SK-N-SH treated with all-trans-retinoic acid at 6 μM for 48 hours (cell line): ENCODE data around the gene NR2E3.

Experiments
- ATAC-seq: fragments of 200-7000 bp; cut with Tn5 transposase; 3 replicates; pipeline ENCODE4 v1.9.1; 2020; ENCODE audit warnings: mild to moderate bottlenecking, moderate library complexity
- ARNTL ChIP-seq: fragments of 450-650 bp; formaldehyde crosslinking; IDR thresholded peaks from 2 replicates; pipeline ENCODE4 v1.5.0; 2020; ENCODE audit warnings: low read depth, mild to moderate bottlenecking, moderate library complexity, borderline replicate concordance
- BACH2 ChIP-seq: fragments of 250-450 bp; sonication (Bioruptor Pico); IDR thresholded peaks from 2 replicates; pipeline ENCODE4 v1.9.0; 2021; ENCODE audit warnings: mild to moderate bottlenecking, borderline replicate concordance
- CREB5 ChIP-seq: fragments of 250-450 bp; sonication (Bioruptor Pico); IDR thresholded peaks from 2 replicates; pipeline ENCODE4 v1.5.1; 2020; ENCODE audit warnings: low read depth, mild to moderate bottlenecking, moderate library complexity
- CSDC2 ChIP-seq: fragments of 250-450 bp; sonication (Bioruptor Pico); IDR thresholded peaks from 2 replicates; pipeline ENCODE4 v1.5.0; 2020; ENCODE audit warnings: mild to moderate bottlenecking, moderate library complexity
- ESRRG ChIP-seq: fragments of 250-450 bp; sonication (Bioruptor Pico); IDR thresholded peaks from 2 replicates; pipeline ENCODE4 v1.6.1; 2021; ENCODE audit warnings: mild to moderate bottlenecking
- GLIS3 ChIP-seq: fragments of 250-450 bp; sonication (Bioruptor Pico); IDR thresholded peaks from 2 replicates; pipeline ENCODE4 v1.5.0; 2020; ENCODE audit warnings: mild to moderate bottlenecking, moderate library complexity
- ISL1 ChIP-seq: fragments of 250-450 bp; sonication (Bioruptor Pico); IDR thresholded peaks from 2 replicates; pipeline ENCODE4 v2.1.2; 2022; ENCODE audit warnings: mild to moderate bottlenecking, moderate library complexity
- OSR1 ChIP-seq: fragments of 250-450 bp; sonication (Bioruptor Pico); IDR thresholded peaks from 2 replicates; pipeline ENCODE4 v1.8.0; 2022; ENCODE audit warnings: moderate library complexity, mild to moderate bottlenecking, inconsistent platforms
- PATZ1 ChIP-seq: fragments of 250-450 bp; sonication (Bioruptor Pico); IDR thresholded peaks from 2 replicates; pipeline ENCODE4 v1.8.0; 2020; ENCODE audit warnings: mild to moderate bottlenecking, moderate library complexity, borderline replicate concordance
- PPARA ChIP-seq: fragments of 250-450 bp; sonication (Bioruptor Pico); IDR thresholded peaks from 2 replicates; pipeline ENCODE4 v1.5.0; 2020; ENCODE audit warnings: mild to moderate bottlenecking, borderline replicate concordance
- RARB ChIP-seq: fragments of 250-450 bp; sonication (Bioruptor Pico); IDR thresholded peaks from 2 replicates; pipeline ENCODE4 v1.8.0; 2021; ENCODE audit warnings: mild to moderate bottlenecking, moderate library complexity
- SNAI2 ChIP-seq: fragments of 250-450 bp; sonication (Bioruptor Pico); IDR thresholded peaks from 2 replicates; pipeline ENCODE4 v1.5.0; 2020; ENCODE audit warnings: mild to moderate bottlenecking, moderate library complexity
- TCF4 ChIP-seq: fragments of 250-450 bp; sonication (Bioruptor Pico); IDR thresholded peaks from 2 replicates; pipeline ENCODE4 v1.8.0; 2021; ENCODE audit warnings: mild to moderate bottlenecking, moderate library complexity, borderline replicate concordance
- TOX ChIP-seq: fragments of 250-450 bp; sonication (Bioruptor Pico); IDR thresholded peaks from 2 replicates; pipeline ENCODE4 v1.8.0; 2021; ENCODE audit warnings: mild to moderate bottlenecking, moderate library complexity, borderline replicate concordance
- ZC3H10 ChIP-seq: fragments of 250-450 bp; sonication (Bioruptor Pico); IDR thresholded peaks from 2 replicates; pipeline ENCODE4 v1.5.1; 2021; ENCODE audit warnings: mild to moderate bottlenecking, moderate library complexity
- ZFP30 ChIP-seq: fragments of 450-650 bp; formaldehyde crosslinking; IDR thresholded peaks from 2 replicates; pipeline ENCODE4 v1.5.0; 2022; ENCODE audit warnings: mild to moderate bottlenecking, moderate library complexity
- ZNF8 ChIP-seq: fragments of 450-650 bp; formaldehyde crosslinking; IDR thresholded peaks from 2 replicates; pipeline ENCODE4 v1.5.0; 2020; ENCODE audit warnings: mild to moderate bottlenecking, moderate library complexity
- TF ChIP-seq, protein P1 (sequence below): fragments of 250-450 bp; sonication (Bioruptor Pico); IDR thresholded peaks from 2 replicates; pipeline ENCODE4 v1.5.1; 2021; ENCODE audit warnings: mild to moderate bottlenecking, moderate library complexity
- TF ChIP-seq, protein P2 (sequence below): fragments of 250-450 bp; sonication (Bioruptor Pico); IDR thresholded peaks from 2 replicates; pipeline ENCODE4 v1.5.0; 2020; ENCODE audit warnings: mild to moderate bottlenecking, moderate library complexity

The NR2E3 gene

DNA sequence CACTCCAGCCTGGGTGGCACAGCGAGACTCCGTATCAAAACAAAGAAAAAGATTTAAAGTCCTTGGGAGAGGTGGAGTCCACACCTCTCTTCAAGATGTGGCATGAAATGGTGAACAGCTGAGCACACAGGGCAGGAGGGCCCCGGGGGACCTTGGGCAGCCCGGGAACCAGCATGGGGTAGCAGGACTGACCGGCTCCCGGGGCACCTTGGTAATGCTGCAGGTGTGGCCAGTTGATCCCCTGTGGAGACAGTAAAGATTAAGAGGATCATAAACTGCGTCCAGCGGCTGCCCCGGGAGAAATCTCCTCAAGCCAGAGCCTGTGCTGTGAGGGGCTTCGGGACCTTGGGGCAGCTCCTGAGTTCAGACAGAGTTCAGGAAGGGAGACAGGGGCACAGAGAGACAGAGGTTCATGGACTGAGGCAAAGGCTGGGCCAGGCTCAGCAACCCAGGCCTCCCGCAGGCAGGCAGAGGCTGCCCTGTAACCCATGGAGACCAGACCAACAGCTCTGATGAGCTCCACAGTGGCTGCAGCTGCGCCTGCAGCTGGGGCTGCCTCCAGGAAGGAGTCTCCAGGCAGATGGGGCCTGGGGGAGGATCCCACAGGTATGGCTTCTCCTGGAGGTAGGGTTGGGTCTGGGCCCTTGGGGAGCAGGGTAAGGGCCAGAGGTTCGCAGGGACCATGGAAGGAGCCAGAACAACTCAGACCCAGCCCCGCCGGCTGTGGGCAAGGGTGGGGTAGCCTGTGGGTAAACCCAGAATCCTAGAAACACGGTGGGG is at the start of gene NR2E3:
TSS of gene NR2E3 (plus strand) at position 299 of the 780 bp plus-strand sequence. CDS start at position 489, 190 bp downstream.
- no peak for ATAC-seq
- TF ChIP-seq ARNTL (no peak), OSR1 (CRISPR knock-in tag) (no peak), GLIS3 (no peak)
- TF ChIP-seq, all 23 proteins: peak for 0

DNA sequence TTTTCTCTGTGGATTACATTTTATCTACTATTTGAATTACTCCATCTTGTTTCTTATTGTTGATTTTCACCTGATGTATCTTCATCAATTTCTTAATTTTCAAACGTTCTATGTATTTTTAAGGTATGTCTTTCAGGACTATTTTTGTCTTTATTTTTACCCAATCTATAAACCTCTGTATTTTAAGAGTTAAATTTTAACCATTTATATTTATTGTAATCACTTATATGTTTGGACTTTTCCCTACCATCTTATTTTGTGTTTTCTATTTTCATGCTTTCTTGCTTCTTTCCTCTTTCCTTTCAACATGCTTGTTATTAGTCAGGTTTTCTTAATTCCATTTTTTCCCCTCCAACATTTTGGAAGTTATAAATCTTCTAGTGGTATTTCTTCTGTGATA is 49.5 kb upstream of the NR2E3 start:
- no peak for ATAC-seq
- TF ChIP-seq, protein P1, sequence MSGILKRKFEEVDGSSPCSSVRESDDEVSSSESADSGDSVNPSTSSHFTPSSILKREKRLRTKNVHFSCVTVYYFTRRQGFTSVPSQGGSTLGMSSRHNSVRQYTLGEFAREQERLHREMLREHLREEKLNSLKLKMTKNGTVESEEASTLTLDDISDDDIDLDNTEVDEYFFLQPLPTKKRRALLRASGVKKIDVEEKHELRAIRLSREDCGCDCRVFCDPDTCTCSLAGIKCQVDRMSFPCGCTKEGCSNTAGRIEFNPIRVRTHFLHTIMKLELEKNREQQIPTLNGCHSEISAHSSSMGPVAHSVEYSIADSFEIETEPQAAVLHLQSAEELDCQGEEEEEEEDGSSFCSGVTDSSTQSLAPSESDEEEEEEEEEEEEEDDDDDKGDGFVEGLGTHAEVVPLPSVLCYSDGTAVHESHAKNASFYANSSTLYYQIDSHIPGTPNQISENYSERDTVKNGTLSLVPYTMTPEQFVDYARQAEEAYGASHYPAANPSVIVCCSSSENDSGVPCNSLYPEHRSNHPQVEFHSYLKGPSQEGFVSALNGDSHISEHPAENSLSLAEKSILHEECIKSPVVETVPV (CRISPR knock-in tag) = no peak
- TF ChIP-seq RARB (CRISPR knock-in tag) (no peak), BACH2 (no peak), TCF4 (CRISPR knock-in tag) (no peak), OSR1 (CRISPR knock-in tag) (no peak), ZNF8 (CRISPR knock-in tag) (no peak), PPARA (no peak), CREB5 (CRISPR knock-in tag) (no peak), GLIS3 (no peak), ESRRG (CRISPR knock-in tag) (no peak), ARNTL (no peak), CSDC2 (no peak), ZC3H10 (CRISPR knock-in tag) (no peak), ISL1 (CRISPR knock-in tag) (no peak), SNAI2 (no peak), ZFP30 (no peak)
- TF ChIP-seq, protein P2, sequence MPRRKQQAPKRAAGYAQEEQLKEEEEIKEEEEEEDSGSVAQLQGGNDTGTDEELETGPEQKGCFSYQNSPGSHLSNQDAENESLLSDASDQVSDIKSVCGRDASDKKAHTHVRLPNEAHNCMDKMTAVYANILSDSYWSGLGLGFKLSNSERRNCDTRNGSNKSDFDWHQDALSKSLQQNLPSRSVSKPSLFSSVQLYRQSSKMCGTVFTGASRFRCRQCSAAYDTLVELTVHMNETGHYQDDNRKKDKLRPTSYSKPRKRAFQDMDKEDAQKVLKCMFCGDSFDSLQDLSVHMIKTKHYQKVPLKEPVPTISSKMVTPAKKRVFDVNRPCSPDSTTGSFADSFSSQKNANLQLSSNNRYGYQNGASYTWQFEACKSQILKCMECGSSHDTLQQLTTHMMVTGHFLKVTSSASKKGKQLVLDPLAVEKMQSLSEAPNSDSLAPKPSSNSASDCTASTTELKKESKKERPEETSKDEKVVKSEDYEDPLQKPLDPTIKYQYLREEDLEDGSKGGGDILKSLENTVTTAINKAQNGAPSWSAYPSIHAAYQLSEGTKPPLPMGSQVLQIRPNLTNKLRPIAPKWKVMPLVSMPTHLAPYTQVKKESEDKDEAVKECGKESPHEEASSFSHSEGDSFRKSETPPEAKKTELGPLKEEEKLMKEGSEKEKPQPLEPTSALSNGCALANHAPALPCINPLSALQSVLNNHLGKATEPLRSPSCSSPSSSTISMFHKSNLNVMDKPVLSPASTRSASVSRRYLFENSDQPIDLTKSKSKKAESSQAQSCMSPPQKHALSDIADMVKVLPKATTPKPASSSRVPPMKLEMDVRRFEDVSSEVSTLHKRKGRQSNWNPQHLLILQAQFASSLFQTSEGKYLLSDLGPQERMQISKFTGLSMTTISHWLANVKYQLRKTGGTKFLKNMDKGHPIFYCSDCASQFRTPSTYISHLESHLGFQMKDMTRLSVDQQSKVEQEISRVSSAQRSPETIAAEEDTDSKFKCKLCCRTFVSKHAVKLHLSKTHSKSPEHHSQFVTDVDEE = no peak

DNA sequence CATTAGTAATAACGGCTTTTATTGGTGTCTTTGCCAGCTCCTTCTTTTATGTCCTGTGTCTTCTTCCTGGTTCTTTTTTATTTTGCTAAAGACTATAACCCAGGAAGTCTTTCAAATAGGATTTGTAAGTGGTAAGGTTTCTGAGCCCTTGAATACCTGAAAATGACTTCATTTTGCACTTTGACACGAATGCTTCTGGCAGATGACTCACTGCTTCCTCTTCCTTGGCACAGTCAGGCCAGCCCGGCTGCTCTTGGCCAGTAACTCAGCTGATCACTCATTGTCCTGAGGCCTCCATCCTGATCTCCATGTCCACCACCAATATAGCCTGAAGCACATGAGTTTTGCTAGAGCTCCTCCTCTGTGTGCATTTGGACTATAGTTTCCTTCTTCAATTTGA is 48.7 kb upstream of the NR2E3 start:
- TF ChIP-seq TCF4 (CRISPR knock-in tag) = no peak
- TF ChIP-seq TOX = no peak
- TF ChIP-seq ZNF8 (CRISPR knock-in tag) = no peak
- TF ChIP-seq, protein P1 (CRISPR knock-in tag) = no peak
- no peak for TF ChIP-seq ARNTL
- TF ChIP-seq PATZ1 (CRISPR knock-in tag) = no peak
- TF ChIP-seq ZFP30 = no peak
- no peak for TF ChIP-seq ZC3H10 (CRISPR knock-in tag)
- TF ChIP-seq, protein P2 = no peak
- no peak for TF ChIP-seq RARB (CRISPR knock-in tag)
- TF ChIP-seq OSR1 (CRISPR knock-in tag) = no peak
- no peak for TF ChIP-seq ISL1 (CRISPR knock-in tag)
- TF ChIP-seq ESRRG (CRISPR knock-in tag) = no peak
- ATAC-seq = peak; percentile 91
